OCI-LY3 (cell line): Measurements from ENCODE around the gene HIGD1A.

Source experiments
- H2AFZ ChIP-seq: fragments of 200-600, 300-600 bp; shearing (Covaris generic); 2 replicates; pipeline ENCODE4 v1.6.0; 2014; ENCODE audit warnings: antibody characterized with exemption, low read depth, low read length
- H3K27ac ChIP-seq: fragments of 200-600, 300-600 bp; sonication (generic); 2 replicates; pipeline ENCODE4 v1.5.1; 2014; ENCODE audit warnings: mild to moderate bottlenecking, low read length, moderate library complexity, mixed read lengths
- H3K27me3 ChIP-seq: fragments of 200-600, 300-600 bp; sonication (generic); 2 replicates; pipeline ENCODE4 v1.6.1; 2014; ENCODE audit warnings: low read depth, low read length, mixed read lengths
- H3K36me3 ChIP-seq: fragments of 200-600, 300-600 bp; sonication (generic); replicated peaks from 2 replicates; pipeline ENCODE3; 2014; ENCODE audit warnings: low read depth, low read length, mixed read lengths
- H3K4me1 ChIP-seq: fragments of 300-600, 200-600 bp; sonication (generic); 2 replicates; pipeline ENCODE4 v1.6.1; 2014; ENCODE audit warnings: low read length, mixed read lengths
- H3K4me2 ChIP-seq: fragments of 200-600, 300-600 bp; sonication (generic); 2 replicates; pipeline ENCODE4 v1.6.1; 2014; ENCODE audit warnings: low read length, mixed read lengths
- H3K4me3 ChIP-seq: fragments of 300-600, 200-600 bp; sonication (generic); 2 replicates; pipeline ENCODE4 v1.5.1; 2014; ENCODE audit warnings: antibody characterized with exemption, mild to moderate bottlenecking, low read length, moderate library complexity
- H3K79me2 ChIP-seq: fragments of 300-600, 200-600 bp; shearing (Covaris generic); 2 replicates; pipeline ENCODE4 v1.6.1; 2014; ENCODE audit warnings: mild to moderate bottlenecking, low read length, mixed read lengths
- H3K9ac ChIP-seq: fragments of 300-600, 200-600 bp; shearing (Covaris generic); 2 replicates; pipeline ENCODE4 v1.6.0; 2014; ENCODE audit warnings: mild to moderate bottlenecking, low read length, moderate library complexity
- H3K9me3 ChIP-seq: fragments of 200-600, 300-600 bp; shearing (Covaris generic); 2 replicates; pipeline ENCODE4 v1.6.1; 2014; ENCODE audit warnings: low read length, mixed read lengths; ENCODE audit not compliant: insufficient read depth
- H4K20me1 ChIP-seq: fragments of 200-600, 300-600 bp; sonication (generic); 2 replicates; pipeline ENCODE4 v1.6.1; 2016; ENCODE audit warnings: low read length, mixed read lengths; ENCODE audit not compliant: insufficient read depth
- EZH2phosphoT487 ChIP-seq: fragments of 200-600 bp; shearing (Covaris generic); IDR thresholded peaks from 2 replicates; pipeline ENCODE4 v1.6.1; 2018; ENCODE audit warnings: antibody characterized with exemption, mixed run types, low read depth
- TF ChIP-seq, protein P1 (sequence below): fragments of 200-600, 300-600 bp; sonication (generic); IDR thresholded peaks from 2 replicates; pipeline ENCODE4 v1.5.1; 2014; ENCODE audit warnings: antibody characterized with exemption, low read length, low read depth

Gene HIGD1A

DNA sequence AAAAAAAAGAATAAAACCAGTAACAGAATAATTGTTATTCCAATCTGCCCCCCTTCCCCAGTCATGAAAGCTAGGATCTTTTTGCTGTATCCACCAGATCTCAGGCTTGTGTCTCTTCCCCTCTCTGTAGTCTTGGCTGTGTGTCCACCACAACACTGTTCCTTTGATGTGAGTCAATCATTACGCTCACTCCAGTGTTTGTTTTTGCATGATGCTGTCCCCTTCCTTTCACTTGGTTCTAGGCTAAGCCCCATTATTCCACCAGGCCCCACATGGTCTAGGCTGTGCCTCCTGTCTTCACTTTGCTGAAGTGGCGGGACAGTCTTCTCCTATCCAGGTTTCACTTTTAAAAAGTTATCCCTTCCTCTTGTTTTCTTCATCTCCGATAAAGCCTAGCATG lies 18.5 kb upstream of the HIGD1A start:
- Histone ChIP-seq H3K4me3 (no peak overlapping the region), H3K9ac (no peak overlapping the region), H3K9me3 (no peaks in the 10 kb centered on the region), H3K27ac (no peak overlapping the region), H4K20me1 (no peaks in the 10 kb centered on the region), H2AFZ (no peak overlapping the region), H3K27me3 (no peaks in the 10 kb centered on the region), H3K36me3 (no peaks in the 10 kb centered on the region), H3K4me1 (no peaks in the 10 kb centered on the region), H3K79me2 (no peaks in the 10 kb centered on the region), H3K4me2 (no peak overlapping the region)
- TF ChIP-seq, protein P1, sequence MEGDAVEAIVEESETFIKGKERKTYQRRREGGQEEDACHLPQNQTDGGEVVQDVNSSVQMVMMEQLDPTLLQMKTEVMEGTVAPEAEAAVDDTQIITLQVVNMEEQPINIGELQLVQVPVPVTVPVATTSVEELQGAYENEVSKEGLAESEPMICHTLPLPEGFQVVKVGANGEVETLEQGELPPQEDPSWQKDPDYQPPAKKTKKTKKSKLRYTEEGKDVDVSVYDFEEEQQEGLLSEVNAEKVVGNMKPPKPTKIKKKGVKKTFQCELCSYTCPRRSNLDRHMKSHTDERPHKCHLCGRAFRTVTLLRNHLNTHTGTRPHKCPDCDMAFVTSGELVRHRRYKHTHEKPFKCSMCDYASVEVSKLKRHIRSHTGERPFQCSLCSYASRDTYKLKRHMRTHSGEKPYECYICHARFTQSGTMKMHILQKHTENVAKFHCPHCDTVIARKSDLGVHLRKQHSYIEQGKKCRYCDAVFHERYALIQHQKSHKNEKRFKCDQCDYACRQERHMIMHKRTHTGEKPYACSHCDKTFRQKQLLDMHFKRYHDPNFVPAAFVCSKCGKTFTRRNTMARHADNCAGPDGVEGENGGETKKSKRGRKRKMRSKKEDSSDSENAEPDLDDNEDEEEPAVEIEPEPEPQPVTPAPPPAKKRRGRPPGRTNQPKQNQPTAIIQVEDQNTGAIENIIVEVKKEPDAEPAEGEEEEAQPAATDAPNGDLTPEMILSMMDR = no peak
- no peak for TF ChIP-seq EZH2phosphoT487

DNA sequence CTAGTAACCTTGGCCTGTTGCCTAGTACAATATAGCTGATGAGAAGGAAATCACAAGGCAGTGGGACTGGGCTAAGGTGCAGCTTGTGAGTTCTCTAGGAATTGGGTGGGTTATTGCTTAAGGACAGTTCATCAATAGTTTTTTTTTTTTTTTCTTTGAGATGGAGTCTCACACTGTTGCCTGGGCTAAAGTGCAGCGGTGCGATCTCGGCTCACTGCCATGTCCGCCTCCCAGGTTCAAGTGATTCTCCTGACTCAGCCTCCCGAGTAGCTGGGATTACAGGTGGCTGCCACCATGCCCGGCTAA lies 16.4 kb upstream of the HIGD1A start:
- H3K4me3 ChIP-seq = no peak overlapping the region
- no peaks in the 10 kb centered on the region for H3K79me2 ChIP-seq
- H3K9me3 ChIP-seq = no peaks in the 10 kb centered on the region
- no peak overlapping the region for H2AFZ ChIP-seq
- H3K4me2 ChIP-seq = no peak overlapping the region
- TF ChIP-seq, protein P1 = no peak
- no peak for TF ChIP-seq EZH2phosphoT487
- no peaks in the 10 kb centered on the region for H4K20me1 ChIP-seq
- H3K27ac ChIP-seq = no peak overlapping the region
- no peak overlapping the region for H3K9ac ChIP-seq
- no peaks in the 10 kb centered on the region for H3K36me3 ChIP-seq
- no peaks in the 10 kb centered on the region for H3K4me1 ChIP-seq
- H3K27me3 ChIP-seq = peaks cover 6% of the 10 kb centered on the region; the same call in 1 of the 2 replicates

DNA sequence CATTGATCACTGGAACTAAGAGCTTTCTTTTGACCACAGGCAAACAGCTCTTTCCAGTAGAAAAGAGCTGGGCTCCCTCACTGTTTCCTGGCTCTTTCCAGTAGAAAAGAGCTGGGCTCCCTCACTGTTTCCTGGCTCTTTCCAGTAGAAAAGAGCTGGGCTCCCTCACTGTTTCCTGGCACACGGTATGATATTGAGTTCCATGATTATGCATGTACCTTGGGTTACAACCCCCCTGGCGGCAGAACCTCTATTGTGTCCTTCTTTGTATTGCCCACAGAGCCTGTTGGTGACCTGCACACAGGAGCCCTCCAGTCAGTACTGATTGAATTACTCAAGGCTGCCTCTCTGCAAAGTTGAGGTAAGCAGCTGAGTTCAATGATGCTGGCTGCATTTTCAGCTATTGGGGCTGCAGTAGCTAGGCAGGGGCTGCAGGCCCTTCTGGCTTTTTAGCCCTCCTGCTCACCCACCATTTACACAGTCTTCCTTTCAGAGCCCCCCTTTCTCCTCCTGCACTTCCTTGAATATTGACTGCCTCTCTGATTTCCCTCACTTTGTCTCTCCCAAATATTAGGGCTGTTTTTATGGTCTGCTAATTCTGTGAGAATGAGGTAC lies 15.2 kb upstream of the HIGD1A start:
- no peaks in the 10 kb centered on the region for H4K20me1 ChIP-seq
- no peaks in the 10 kb centered on the region for H3K79me2 ChIP-seq
- H2AFZ ChIP-seq = no peak overlapping the region
- no peaks in the 10 kb centered on the region for H3K36me3 ChIP-seq
- no peaks in the 10 kb centered on the region for H3K4me1 ChIP-seq
- TF ChIP-seq, protein P1 = no peak
- TF ChIP-seq EZH2phosphoT487 = no peak
- no peak overlapping the region for H3K4me3 ChIP-seq
- no peak overlapping the region for H3K27ac ChIP-seq
- H3K9me3 ChIP-seq = no peaks in the 10 kb centered on the region
- H3K27me3 ChIP-seq = peaks cover 14% of the 10 kb centered on the region; the same call in 1 of the 2 replicates
- no peak overlapping the region for H3K4me2 ChIP-seq
- no peak overlapping the region for H3K9ac ChIP-seq

DNA sequence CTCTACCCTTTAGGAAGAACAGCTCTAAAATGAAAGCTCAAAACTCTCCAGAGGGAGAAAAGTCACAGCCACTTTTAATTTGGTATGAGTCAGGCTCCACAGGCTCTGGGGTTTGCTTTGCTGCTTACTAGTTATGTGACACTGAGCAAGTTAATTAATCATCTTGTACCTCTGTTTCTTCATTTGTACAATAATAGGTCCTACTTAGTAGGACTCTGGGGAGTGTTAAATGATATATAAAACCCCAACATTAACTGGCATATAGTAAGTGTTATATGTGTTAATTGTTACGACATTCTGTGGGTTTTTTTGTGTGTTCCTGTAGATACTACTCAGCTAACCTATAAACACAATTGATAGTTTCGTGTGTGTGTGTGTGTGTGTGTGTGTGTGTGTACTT lies 11.5 kb upstream of the HIGD1A start:
- H3K27ac ChIP-seq = no peak overlapping the region
- H4K20me1 ChIP-seq = no peaks in the 10 kb centered on the region
- H3K79me2 ChIP-seq = no peaks in the 10 kb centered on the region
- no peak overlapping the region for H3K4me3 ChIP-seq
- H3K4me1 ChIP-seq = peaks cover 16% of the 10 kb centered on the region
- H2AFZ ChIP-seq = no peak overlapping the region
- no peak for TF ChIP-seq EZH2phosphoT487
- TF ChIP-seq, protein P1 = no peak
- no peaks in the 10 kb centered on the region for H3K36me3 ChIP-seq
- H3K9me3 ChIP-seq = no peaks in the 10 kb centered on the region
- no peak overlapping the region for H3K4me2 ChIP-seq
- no peak overlapping the region for H3K9ac ChIP-seq
- peaks cover 14% of the 10 kb centered on the region; the same call in 1 of the 2 replicates for H3K27me3 ChIP-seq
